A549 treated with DMSO at 1 μM for 4 hours (cell line): Measurements from ENCODE around the gene ARF4. TPM values are rescaled to one million over a fixed set of nuclear protein-coding genes. Genes with fewer than 3 reads are reported as not detected.

ENCODE experiments used
- total RNA-seq: library from RNA; stranded (reverse); fragments of 200-300 nt; extraction: Qiagen RNA extraction; gene quantifications from 5 replicates; pipeline ENCODE4 v1.2.3, GENCODE V29; 2022; ENCODE audit warnings: low read depth

ARF4 gene
- total RNA-seq: 174 to 198 TPM (median 181 TPM) in 5 replicates

DNA sequence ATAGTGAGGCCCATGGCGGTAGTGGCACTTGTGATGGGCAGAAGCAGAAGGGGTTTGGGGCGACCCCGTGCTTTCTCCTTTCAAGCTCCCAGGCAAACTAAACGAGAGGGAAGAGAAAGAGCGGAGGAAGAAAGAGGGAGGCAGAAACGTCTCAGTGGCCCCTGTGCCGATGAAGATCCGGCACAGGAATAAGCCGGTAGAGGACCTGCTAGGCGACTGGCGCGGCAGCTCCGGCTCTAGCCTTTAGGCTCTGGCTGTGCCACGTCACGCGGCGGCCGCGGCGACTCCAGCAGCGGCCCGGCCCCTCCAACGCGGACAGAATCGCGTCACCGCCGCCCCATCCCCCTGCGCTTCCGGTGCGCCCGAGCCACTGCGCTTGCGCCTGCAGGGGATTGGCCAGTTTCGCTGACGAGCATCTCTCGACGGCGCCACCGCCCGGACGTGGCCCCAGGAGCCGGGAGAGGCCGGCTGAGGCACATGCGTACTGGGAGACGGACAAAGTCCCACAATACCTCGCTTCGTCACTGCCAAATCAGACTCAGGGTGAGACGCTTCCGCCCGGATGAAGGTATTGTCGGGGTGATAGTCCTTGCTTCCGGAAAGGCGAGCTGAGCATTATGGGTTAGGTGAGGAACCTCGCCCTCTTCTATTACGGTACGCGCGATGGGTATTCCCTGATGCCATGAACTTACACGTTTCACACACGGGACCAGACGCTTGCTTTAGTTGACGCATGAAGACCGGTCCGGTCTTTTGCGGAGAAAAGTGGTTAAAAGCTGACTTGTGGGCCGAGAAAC lies at the start of gene ARF4:
Gene ARF4 (minus strand): TSS at position 218 of the 797 bp plus-strand sequence. CDS start 204 bp downstream, at position 14.

DNA sequence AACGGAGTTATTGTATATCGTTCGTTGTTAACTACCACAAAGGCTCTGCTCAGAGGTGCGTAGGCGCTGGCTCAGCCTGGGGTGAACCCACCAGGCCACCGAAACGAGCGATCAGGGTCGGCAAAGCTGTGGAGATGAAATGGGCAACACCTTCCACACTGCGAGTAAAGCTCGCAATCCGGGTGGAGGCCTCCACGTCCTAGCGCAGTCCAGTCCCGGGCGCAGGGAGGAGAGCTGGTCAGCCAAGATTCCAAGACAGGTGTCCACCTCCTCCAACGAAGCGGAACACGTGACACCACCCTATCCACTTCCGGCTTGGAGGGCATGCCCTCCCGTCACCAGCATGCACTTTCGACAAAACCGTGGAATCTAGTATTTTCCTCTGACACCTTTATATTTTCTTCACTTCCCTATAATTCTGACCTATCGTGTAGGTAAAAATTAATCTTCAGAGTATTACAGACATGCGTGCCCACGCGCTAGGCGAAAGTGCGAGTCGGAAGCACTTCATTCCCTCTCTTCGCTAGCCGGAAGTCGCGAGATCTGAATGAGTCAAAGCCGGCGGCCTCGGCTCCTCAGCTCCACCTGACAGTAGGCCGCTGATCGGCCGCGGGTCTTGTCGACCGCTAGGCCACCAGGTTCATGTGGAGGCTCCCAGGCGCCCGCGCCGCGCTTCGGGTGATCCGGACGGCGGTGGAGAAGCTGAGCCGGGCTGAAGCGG lies 41.2 kb downstream of the ARF4 start, which contains the start of gene PDE12:
Gene PDE12 (plus strand): TSS at position 537 of the 721 bp plus-strand sequence. CDS start 106 bp downstream, at position 643.

GRCh38 chr3:57544181-57545125 lies 52.7 kb downstream of the ARF4 start, which contains the start of gene DNAH12:
Gene DNAH12 (minus strand): TSS chr3:57544344. CDS start chr3:57542870, 1,474 bp downstream.

Other genes with a start within 250 kb of the ARF4 start
- gene DNAH12, start 53.0 kb downstream of the ARF4 start, total RNA-seq: 0.07 to 0.12 TPM (median 0.09 TPM) in 4 of 5 replicates, not detected in the other
- 15.4 to 17.7 TPM (median 17.1 TPM) in 5 replicates for gene PDE12, start 41.1 kb downstream of the ARF4 start, total RNA-seq
- gene DENND6A, start 95.7 kb upstream of the ARF4 start, total RNA-seq: 5.9 to 9.0 TPM (median 8.2 TPM) in 5 replicates
- gene SLMAP, start 159.0 kb upstream of the ARF4 start, total RNA-seq: 19.7 to 29.5 TPM (median 26.2 TPM) in 5 replicates